Glutamatergic neuron (in vitro differentiated cells): Measurements from ENCODE around the gene R3HDM2. TPM values are rescaled to one million over a fixed set of nuclear protein-coding genes. Genes with fewer than 3 reads are reported as not detected.

Experiments used
- DNase-seq: peaks from one replicate; pipeline ENCODE4 v3.0.0; 2022
- H3K27ac Mint-ChIP-seq: one replicate; pipeline ENCODE4 v1.8.0; 2020; ENCODE audit warnings: mild to moderate bottlenecking, mixed read lengths, inconsistent platforms; ENCODE audit not compliant: unreplicated experiment
- H3K27me3 Mint-ChIP-seq: one replicate; pipeline ENCODE4 v1.8.0; 2020; ENCODE audit warnings: mild to moderate bottlenecking, moderate library complexity, mixed read lengths, inconsistent platforms; ENCODE audit not compliant: unreplicated experiment
- H3K36me3 Mint-ChIP-seq: one replicate; pipeline ENCODE4 v1.8.0; 2020; ENCODE audit warnings: mild to moderate bottlenecking, mixed read lengths, inconsistent platforms; ENCODE audit not compliant: unreplicated experiment
- H3K4me1 Mint-ChIP-seq: one replicate; pipeline ENCODE4 v1.8.0; 2020; ENCODE audit warnings: mild to moderate bottlenecking, low read depth, mixed read lengths, inconsistent platforms; ENCODE audit not compliant: unreplicated experiment
- H3K4me3 Mint-ChIP-seq: one replicate; pipeline ENCODE4 v1.8.0; 2020; ENCODE audit warnings: mild to moderate bottlenecking, mixed read lengths, inconsistent platforms; ENCODE audit not compliant: unreplicated experiment
- H3K9me3 Mint-ChIP-seq: one replicate; pipeline ENCODE4 v1.8.0; 2020; ENCODE audit warnings: mild to moderate bottlenecking, moderate library complexity, mixed read lengths, inconsistent platforms; ENCODE audit not compliant: unreplicated experiment
- CTCF ChIP-seq: fragments of 200-600 bp; sonication (generic); IDR thresholded peaks from one replicate; pipeline ENCODE4 v1.5.0; 2021; ENCODE audit not compliant: partially characterized antibody, unreplicated experiment
- total RNA-seq: library from RNA; stranded (reverse); fragmentation: NEBNext Ultra II Directional; extraction: Animal tissue kit (Norgen Biotek cat#: 25700); gene quantifications from one replicate; pipeline ENCODE4 v1.2.1, GENCODE V29; 2021; ENCODE audit not compliant: unreplicated experiment

Gene R3HDM2
- total RNA-seq, 1 donor from 2014 or later, result 106 TPM

DNA sequence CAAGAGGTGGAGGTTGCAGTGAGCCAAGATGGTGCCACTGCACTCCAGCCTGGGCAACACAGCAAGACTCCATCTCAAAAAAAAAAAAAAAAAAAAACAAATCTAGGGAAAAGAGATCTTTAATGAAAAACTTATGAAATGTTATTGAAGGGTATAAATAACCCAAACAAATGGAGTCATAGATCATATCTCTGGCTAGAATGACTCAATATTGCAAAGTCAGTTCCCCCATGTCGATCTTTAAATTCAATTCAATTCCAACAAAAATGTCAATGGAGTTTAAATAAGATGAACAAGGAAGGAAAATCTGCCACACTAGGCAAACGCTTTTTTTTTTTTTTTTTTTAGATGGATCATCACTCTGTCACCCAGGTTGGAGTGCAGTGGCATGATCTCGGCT lies 78.7 kb downstream of the R3HDM2 start:
- Mint-ChIP-seq H3K4me1 (no peaks in the 10 kb centered on the region), H3K27me3 (peaks cover 2% of the 10 kb centered on the region), H3K9me3 (no peaks in the 10 kb centered on the region), H3K27ac (no peak overlapping the region), H3K4me3 (no peak overlapping the region), H3K36me3 (no peaks in the 10 kb centered on the region)
- TF ChIP-seq CTCF, result no peak
- no peak for DNase-seq

- H3K36me3 Mint-ChIP-seq, result peaks cover 5% of the 10 kb centered on the region
- TF ChIP-seq CTCF, result no peak
- H3K27ac Mint-ChIP-seq, result no peak overlapping the region
- no peak overlapping the region for H3K4me3 Mint-ChIP-seq
- peaks cover 4% of the 10 kb centered on the region for H3K27me3 Mint-ChIP-seq
- no peak for DNase-seq
- no peaks in the 10 kb centered on the region for H3K9me3 Mint-ChIP-seq
- peaks cover 9% of the 10 kb centered on the region for H3K4me1 Mint-ChIP-seq
Measured at GRCh38 chr12:57347284-57347683, 83.6 kb downstream of the R3HDM2 start.

GRCh38 chr12:57343703-57344378 lies 87.0 kb downstream of the R3HDM2 start:
- no peaks in the 10 kb centered on the region for H3K9me3 Mint-ChIP-seq
- peaks cover 5% of the 10 kb centered on the region for H3K36me3 Mint-ChIP-seq
- no peak overlapping the region for H3K4me3 Mint-ChIP-seq
- H3K27ac Mint-ChIP-seq, result peak overlapping the region; percentile 22
- TF ChIP-seq CTCF, result no peak
- H3K27me3 Mint-ChIP-seq, result peaks cover 6% of the 10 kb centered on the region
- peaks cover 24% of the 10 kb centered on the region for H3K4me1 Mint-ChIP-seq
- DNase-seq, result no peak

GRCh38 chr12:57342207-57342691 lies 88.6 kb downstream of the R3HDM2 start:
- H3K4me1 Mint-ChIP-seq, result peaks cover 24% of the 10 kb centered on the region
- no peak for TF ChIP-seq CTCF
- no peaks in the 10 kb centered on the region for H3K9me3 Mint-ChIP-seq
- peaks cover 5% of the 10 kb centered on the region for H3K36me3 Mint-ChIP-seq
- H3K27ac Mint-ChIP-seq, result peak overlapping the region; percentile 79
- H3K27me3 Mint-ChIP-seq, result peaks cover 6% of the 10 kb centered on the region
- H3K4me3 Mint-ChIP-seq, result peak overlapping the region; percentile 17
- peak; percentile 40 for DNase-seq

DNA sequence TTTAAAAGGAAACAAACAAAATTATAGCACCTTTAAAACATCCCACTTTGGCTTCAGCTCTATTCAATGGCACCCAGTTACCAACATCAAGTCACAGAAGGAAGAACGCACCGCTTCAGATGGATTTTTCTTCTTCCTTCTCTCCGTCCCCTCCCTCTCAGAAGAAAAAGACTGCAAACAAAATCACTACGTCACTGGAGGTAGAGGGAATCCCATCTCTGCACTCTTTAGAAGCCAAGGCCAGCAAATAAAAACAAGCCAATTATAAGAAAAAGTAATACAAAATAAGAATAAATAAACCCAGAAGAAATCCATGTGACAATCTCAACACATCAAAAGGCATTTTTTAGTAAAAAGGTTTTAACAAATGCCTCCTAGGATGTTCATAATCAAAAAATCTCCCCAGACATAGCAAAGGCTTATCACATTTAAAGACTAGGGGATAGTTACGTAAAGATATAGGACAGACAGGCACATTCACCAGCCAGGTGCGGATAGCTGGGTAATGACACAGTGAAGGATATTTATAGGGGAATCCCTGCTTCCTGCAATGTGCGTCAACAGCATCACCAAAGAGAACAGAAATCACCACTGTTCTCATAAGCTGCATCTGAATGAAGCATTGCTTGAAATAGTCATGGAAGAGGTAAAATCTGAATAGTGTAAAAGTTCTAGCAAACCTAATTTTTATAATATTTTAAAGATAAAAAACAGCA lies 89.4 kb downstream of the R3HDM2 start:
- no peak for DNase-seq
- H3K27ac Mint-ChIP-seq, result no peak overlapping the region
- peaks cover 24% of the 10 kb centered on the region for H3K4me1 Mint-ChIP-seq
- H3K9me3 Mint-ChIP-seq, result no peaks in the 10 kb centered on the region
- no peak overlapping the region for H3K4me3 Mint-ChIP-seq
- peaks cover 5% of the 10 kb centered on the region for H3K36me3 Mint-ChIP-seq
- no peak for TF ChIP-seq CTCF
- peaks cover 6% of the 10 kb centered on the region for H3K27me3 Mint-ChIP-seq
